GM23338 (cell line): ENCODE measurements around the gene CNIH1. TPM values are rescaled to one million over a fixed set of nuclear protein-coding genes. Genes with fewer than 3 reads are reported as not detected.

Experiments
- ATAC-seq: fragments of 200-7000 bp; cut with Tn5 transposase; 3 replicates; pipeline ENCODE4 v1.9.1; 2020
- DNase-seq: peaks from one replicate; pipeline ENCODE4 v3.0.0-alpha.2; 2015; ENCODE audit warnings: low spot score
- H2AFZ ChIP-seq: fragments of 200-600 bp; sonication (generic); 2 replicates; pipeline ENCODE4 v1.8.0; 2016; ENCODE audit warnings: antibody characterized with exemption, mild to moderate bottlenecking, moderate library complexity
- H3F3A ChIP-seq: fragments of 200-600 bp; sonication (generic); replicated peaks from 2 replicates; pipeline ENCODE4 v1.8.0; 2017; ENCODE audit warnings: antibody characterized with exemption, mixed run types, low read depth
- H3K27ac ChIP-seq: fragments of 200-600 bp; sonication (generic); 2 replicates; pipeline ENCODE4 v1.6.1; 2016; ENCODE audit warnings: low read depth
- H3K27me3 ChIP-seq: fragments of 200-600 bp; sonication (generic); 2 replicates; pipeline ENCODE4 v1.8.0; 2016; ENCODE audit warnings: mild to moderate bottlenecking, mixed run types, moderate library complexity; ENCODE audit not compliant: insufficient read depth
- H3K36me3 ChIP-seq: fragments of 200-600 bp; sonication (generic); 2 replicates; pipeline ENCODE4 v1.8.0; 2016; ENCODE audit warnings: mild to moderate bottlenecking; ENCODE audit not compliant: insufficient read depth
- H3K4me1 ChIP-seq: fragments of 200-600 bp; sonication (generic); 2 replicates; pipeline ENCODE4 v1.8.0; 2016; ENCODE audit warnings: mild to moderate bottlenecking, moderate library complexity; ENCODE audit not compliant: insufficient read depth
- H3K4me2 ChIP-seq: fragments of 200-600 bp; sonication (generic); 2 replicates; pipeline ENCODE4 v1.7.1; 2017; ENCODE audit warnings: mixed run types
- H3K4me3 ChIP-seq: fragments of 200-600 bp; sonication (generic); 2 replicates; pipeline ENCODE4 v1.6.1; 2016; ENCODE audit warnings: mixed run types
- H3K79me2 ChIP-seq: fragments of 200-600 bp; sonication (generic); replicated peaks from 2 replicates; pipeline ENCODE4 v1.8.0; 2017; ENCODE audit warnings: mild to moderate bottlenecking; ENCODE audit not compliant: insufficient read depth
- H3K9me2 ChIP-seq: fragments of 200-600 bp; sonication (generic); 2 replicates; pipeline ENCODE4 v1.8.0; 2017; ENCODE audit not compliant: insufficient read depth
- H4K20me1 ChIP-seq: fragments of 200-600 bp; sonication (generic); replicated peaks from 2 replicates; pipeline ENCODE4 v1.8.0; 2017; ENCODE audit warnings: mild to moderate bottlenecking; ENCODE audit not compliant: insufficient read depth
- H3K27ac Mint-ChIP-seq: 2 replicates; pipeline ENCODE4 v1.8.0; 2020; ENCODE audit warnings: inconsistent platforms, mild to moderate bottlenecking, moderate library complexity, mixed read lengths
- H3K27me3 Mint-ChIP-seq: 3 replicates; pipeline ENCODE4 v1.8.0; 2022; ENCODE audit warnings: low read depth, mild to moderate bottlenecking, moderate library complexity, mixed read lengths, inconsistent platforms; ENCODE audit not compliant: insufficient read depth, poor library complexity
- H3K36me3 Mint-ChIP-seq: 3 replicates; pipeline ENCODE4 v1.8.0; 2021; ENCODE audit warnings: low read depth, mild to moderate bottlenecking, inconsistent platforms, moderate library complexity, mixed read lengths
- H3K4me1 Mint-ChIP-seq: 3 replicates; pipeline ENCODE4 v1.8.0; 2020; ENCODE audit warnings: mild to moderate bottlenecking, inconsistent platforms, mixed read lengths
- H3K4me3 Mint-ChIP-seq: 3 replicates; pipeline ENCODE4 v1.8.0; 2021; ENCODE audit warnings: moderate library complexity, mild to moderate bottlenecking, inconsistent platforms, mixed read lengths
- H3K9me3 Mint-ChIP-seq: 3 replicates; pipeline ENCODE4 v1.8.0; 2020; ENCODE audit warnings: moderate library complexity, mild to moderate bottlenecking, inconsistent platforms, mixed read lengths
- CREB1 ChIP-seq: fragments of 250-450 bp; sonication (Bioruptor Pico); IDR thresholded peaks from 2 replicates; pipeline ENCODE4 v1.5.0; 2020; ENCODE audit warnings: low read depth, mild to moderate bottlenecking, moderate library complexity
- CTCF ChIP-seq, 2 experiments: fragments of 200-600 bp in 1 of 2; sonication (generic) in 1 of 2; conservative IDR thresholded peaks; 2 replicates each; pipeline versions ENCODE4 v1.5.1 to v1.6.1; 2016 to 2017; ENCODE audit warnings: antibody characterized with exemption in 2 of 2, low read depth in 2 of 2, mild to moderate bottlenecking in 2 of 2, moderate library complexity in 1 of 2
- ETS1 ChIP-seq: IDR thresholded peaks from 2 replicates; pipeline ENCODE4 v1.6.1; 2016; ENCODE audit warnings: antibody characterized with exemption
- EZH2 ChIP-seq: fragments of 200-600 bp; sonication (generic); IDR thresholded peaks from one replicate; pipeline ENCODE4 v1.8.0; 2017; ENCODE audit warnings: antibody characterized with exemption, mild to moderate bottlenecking, low read depth; ENCODE audit not compliant: unreplicated experiment
- EZH2phosphoT487 ChIP-seq: fragments of 200-600 bp; sonication (generic); IDR thresholded peaks from one replicate; pipeline ENCODE4 v1.8.1; 2018; ENCODE audit warnings: antibody characterized with exemption; ENCODE audit not compliant: unreplicated experiment
- JUNB ChIP-seq: IDR thresholded peaks from one replicate; pipeline ENCODE4 v1.6.1; 2016; ENCODE audit warnings: antibody characterized with exemption; ENCODE audit not compliant: unreplicated experiment
- NANOG ChIP-seq: IDR thresholded peaks from 2 replicates; pipeline ENCODE4 v1.6.1; 2016; ENCODE audit warnings: antibody characterized with exemption, borderline replicate concordance
- POLR2AphosphoS5 ChIP-seq: IDR thresholded peaks from 2 replicates; pipeline ENCODE4 v1.6.1; 2016; ENCODE audit warnings: antibody characterized with exemption, low read depth
- REST ChIP-seq: IDR thresholded peaks from one replicate; pipeline ENCODE4 v1.6.1; 2018; ENCODE audit warnings: antibody characterized with exemption; ENCODE audit not compliant: unreplicated experiment
- STAT1 ChIP-seq: IDR thresholded peaks from one replicate; pipeline ENCODE4 v1.6.1; 2016; ENCODE audit warnings: antibody characterized with exemption; ENCODE audit not compliant: unreplicated experiment
- ZNF114 ChIP-seq: fragments of 250-450 bp; sonication (Bioruptor Pico); IDR thresholded peaks from 2 replicates; pipeline ENCODE4 v1.5.0; 2020; ENCODE audit warnings: mild to moderate bottlenecking, moderate library complexity
- ZNF331 ChIP-seq: fragments of 250-450 bp; sonication (Bioruptor Pico); IDR thresholded peaks from 2 replicates; pipeline ENCODE4 v1.5.0; 2020; ENCODE audit warnings: low read depth, mild to moderate bottlenecking, moderate library complexity
- ZNF462 ChIP-seq: fragments of 250-450 bp; sonication (Bioruptor Pico); IDR thresholded peaks from 2 replicates; pipeline ENCODE4 v1.5.0; 2020; ENCODE audit warnings: mild to moderate bottlenecking, moderate library complexity
- polyA plus RNA-seq: library from polyadenylated mRNA; unstranded; fragments of >200 nt; fragmentation: Nextera tagmentation; extraction: Ambion mirVana; gene quantifications from 2 replicates; pipeline ENCODE4 v1.2.1, GENCODE V29; 2016
- total RNA-seq: library from RNA; depleted of rRNA; stranded (reverse); fragments of >200 nt; shearing (Covaris generic); gene quantifications from 2 replicates; pipeline ENCODE4 v1.2.3, GENCODE V29; 2014

Gene CNIH1
- total and polyA plus RNA-seq, 2 experiments from 2014 or later: 135 to 172 TPM

- Mint-ChIP-seq H3K4me1 (peaks cover 41% of the 10 kb centered on the region), H3K4me3 (peak overlapping the region; percentile 81), H3K36me3 (peaks cover 8% of the 10 kb centered on the region; the same call in 2 of the 3 replicates), H3K9me3 (no peaks in the 10 kb centered on the region; the same call in 2 of the 3 replicates), H3K27me3 (peaks cover 20% of the 10 kb centered on the region), H3K27ac (peak overlapping the region; percentile 91)
- Histone ChIP-seq H3F3A (0 out of 2 replicates have a peak, but pooled peaks cover 5% of the 10 kb centered on the region), H3K4me3 (peak overlapping the region; percentile 61), H3K4me1 (peaks cover 24% of the 10 kb centered on the region), H3K36me3 (no peaks in the 10 kb centered on the region), H3K9me2 (no peaks in the 10 kb centered on the region), H3K27ac (peak overlapping the region; percentile 99), H2AFZ (peak overlapping the region; percentile 94; the same call in 1 of the 2 replicates), H3K79me2 (peaks cover 40% of the 10 kb centered on the region), H3K27me3 (no peaks in the 10 kb centered on the region), H4K20me1 (0 out of 2 replicates have a peak, but pooled peaks cover 4% of the 10 kb centered on the region), H3K4me2 (peak overlapping the region; percentile 80)
- no peak for DNase-seq
- ATAC-seq: no peak; the same call in 2 of the 3 replicates
- TF ChIP-seq POLR2AphosphoS5 (no peak), REST (no peak), CTCF (conservative IDR thresholded peaks at IDR 0.05; ENCODE audit: low read depth in 2 of 2) (no peak), ETS1 (no peak), ZNF114 (CRISPR knock-in tag) (no peak), JUNB (no peak), EZH2phosphoT487 (no peak), ZNF462 (no peak), CREB1 (CRISPR knock-in tag) (no peak), NANOG (no peak), ZNF331 (CRISPR knock-in tag) (no peak), STAT1 (no peak), EZH2 (no peak)
These were observed 48.1 kb upstream of the CNIH1 start for GRCh38 chr14:54489318-54489683.
